Endodermal cell (in vitro differentiated cells): ENCODE results near the gene RANBP1. TPM values are rescaled to one million over a fixed set of nuclear protein-coding genes. Genes with fewer than 3 reads are reported as not detected.

ENCODE experiments used
- DNase-seq: peaks from one replicate; pipeline ENCODE4 v3.0.0-alpha.2; 2017
- H3K27ac ChIP-seq: 2 replicates; pipeline ENCODE4 v1.5.1; 2013; ENCODE audit warnings: mild to moderate bottlenecking, low read depth, low read length, moderate library complexity
- H3K27me3 ChIP-seq: 2 replicates; pipeline ENCODE4 v1.6.1; 2013; ENCODE audit warnings: mild to moderate bottlenecking, low read length, moderate library complexity; ENCODE audit not compliant: insufficient read depth, control insufficient read depth, poor library complexity, severe bottlenecking
- H3K36me3 ChIP-seq: 2 replicates; pipeline ENCODE4 v1.7.0; 2013; ENCODE audit warnings: mild to moderate bottlenecking, low read length, moderate library complexity; ENCODE audit not compliant: control insufficient read depth, insufficient read depth
- H3K4me1 ChIP-seq: one replicate; pipeline ENCODE4 v1.7.0; 2013; ENCODE audit warnings: low read length; ENCODE audit not compliant: control insufficient read depth, insufficient read depth
- H3K4me3 ChIP-seq: 2 replicates; pipeline ENCODE4 v1.5.1; 2013; ENCODE audit warnings: mild to moderate bottlenecking, low read length, moderate library complexity
- H3K9ac ChIP-seq: 2 replicates; pipeline ENCODE4 v1.6.1; 2013; ENCODE audit warnings: mild to moderate bottlenecking, low read length, moderate library complexity; ENCODE audit not compliant: poor library complexity, severe bottlenecking; ENCODE audit errors: extremely low read depth
- H3K9me3 ChIP-seq: 2 replicates; pipeline ENCODE4 v1.6.1; 2013; ENCODE audit warnings: mild to moderate bottlenecking, low read length, moderate library complexity; ENCODE audit not compliant: control insufficient read depth
- H3K27ac Mint-ChIP-seq: 2 replicates; pipeline ENCODE4 v1.8.0; 2020; ENCODE audit warnings: mixed read lengths
- H3K27me3 Mint-ChIP-seq: 2 replicates; pipeline ENCODE4 v1.8.0; 2021; ENCODE audit warnings: mild to moderate bottlenecking, mixed read lengths; ENCODE audit not compliant: insufficient read depth
- H3K36me3 Mint-ChIP-seq: 2 replicates; pipeline ENCODE4 v1.8.0; 2020; ENCODE audit warnings: low read depth, mixed read lengths
- H3K4me1 Mint-ChIP-seq: 2 replicates; pipeline ENCODE4 v1.8.0; 2020; ENCODE audit warnings: mixed read lengths
- H3K4me3 Mint-ChIP-seq: 2 replicates; pipeline ENCODE4 v1.8.0; 2020; ENCODE audit warnings: mild to moderate bottlenecking, moderate library complexity, mixed read lengths
- H3K9me3 Mint-ChIP-seq: 2 replicates; pipeline ENCODE4 v1.8.0; 2020; ENCODE audit warnings: mild to moderate bottlenecking, mixed read lengths
- WGBS, 2 experiments: methylation state at CpG; one replicate each; pipeline versions ENCODE4 v1.1.5 to v1.1.7; 2013; ENCODE audit warnings: missing lambda C conversion rate in 2 of 2, mixed read lengths in 1 of 2; ENCODE audit not compliant: insufficient coverage in 1 of 2, insufficient read length in 1 of 2; 5-methylcytosine and 5-hydroxymethylcytosine counted together
- total RNA-seq, 2 donors: library from RNA; stranded (reverse); fragmentation: NEBNext Ultra II Directional in 1 of 2; extraction: Animal tissue kit (Norgen Biotek cat#: 25700) in 1 of 2; gene quantifications; 2 replicates in 1 of 2; 3 replicates in 1 of 2; pipeline ENCODE4 v1.2.1, GENCODE V29; 2021
- TF ChIP-seq, protein P1 (sequence below): fragments of 200-600 bp; sonication (generic); conservative IDR thresholded peaks from 2 replicates; pipeline ENCODE4 v1.5.0; 2021; ENCODE audit warnings: antibody characterized with exemption, mild to moderate bottlenecking

RANBP1 gene
- total RNA-seq, 2 donors from 2014 or later: 320 to 415 TPM

DNA sequence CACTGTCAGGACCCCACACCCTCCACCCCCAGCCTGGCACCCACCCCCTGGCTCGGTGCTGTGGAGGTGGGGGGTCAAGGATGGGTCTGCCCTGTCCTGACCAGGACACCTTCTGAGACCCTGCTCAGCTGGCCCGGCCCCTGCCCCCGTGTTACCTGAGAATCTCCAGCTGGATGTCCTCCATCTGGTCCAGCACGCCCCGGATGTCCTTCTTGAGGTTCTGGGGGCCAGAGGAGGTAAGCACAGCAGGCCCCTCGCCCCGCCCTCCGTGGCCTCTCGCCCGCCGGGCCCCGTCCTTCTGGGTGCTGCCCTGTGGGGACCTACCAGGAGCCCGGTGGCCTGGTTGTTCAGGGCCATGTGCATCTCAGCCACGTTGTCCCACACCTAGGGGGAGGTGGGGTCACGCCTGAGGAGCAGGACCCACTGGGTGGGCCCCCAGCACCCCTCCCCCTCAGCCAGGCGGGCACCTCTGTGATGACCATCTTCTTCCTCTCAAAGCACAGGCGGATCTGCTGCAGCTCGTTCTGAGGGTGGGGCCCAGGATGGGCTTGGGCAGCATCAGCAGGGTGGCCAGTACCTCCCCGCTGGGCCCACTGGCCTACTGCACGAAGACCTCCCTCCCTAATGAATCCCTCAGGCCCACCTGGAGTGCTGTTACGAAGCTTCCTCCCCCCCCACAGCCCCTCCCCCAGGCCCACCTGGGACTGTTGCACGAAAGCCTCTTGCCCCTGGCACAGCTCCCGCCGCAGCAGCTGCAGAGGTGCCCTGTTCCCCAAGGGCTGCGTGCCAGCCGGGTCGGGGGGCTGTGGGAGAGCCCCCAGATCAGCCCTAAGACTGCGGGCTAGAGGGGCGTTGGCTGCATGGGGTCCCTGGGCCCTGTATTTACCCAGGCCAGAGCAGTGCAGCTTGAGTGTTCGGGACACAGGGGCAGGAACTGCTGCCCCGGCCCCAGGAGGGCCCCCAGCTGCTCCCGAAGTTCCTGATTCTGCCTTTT is 33.6 kb downstream of the RANBP1 start:
- Mint-ChIP-seq H3K27ac (no peak overlapping the region), H3K4me3 (no peak overlapping the region), H3K9me3 (no peaks in the 10 kb centered on the region), H3K36me3 (no peaks in the 10 kb centered on the region), H3K4me1 (no peaks in the 10 kb centered on the region), H3K27me3 (no peaks in the 10 kb centered on the region)
- Histone ChIP-seq H3K27me3 (no peaks in the 10 kb centered on the region), H3K9ac (no peak overlapping the region), H3K36me3 (no peaks in the 10 kb centered on the region), H3K9me3 (no peaks in the 10 kb centered on the region), H3K4me3 (no peak overlapping the region), H3K27ac (no peak overlapping the region), H3K4me1 (no peaks in the 10 kb centered on the region)
- WGBS, 2 experiments: 91 to 92% methylated on average over 8 to 32 of the region's 32 CpGs
- TF ChIP-seq, protein P1, sequence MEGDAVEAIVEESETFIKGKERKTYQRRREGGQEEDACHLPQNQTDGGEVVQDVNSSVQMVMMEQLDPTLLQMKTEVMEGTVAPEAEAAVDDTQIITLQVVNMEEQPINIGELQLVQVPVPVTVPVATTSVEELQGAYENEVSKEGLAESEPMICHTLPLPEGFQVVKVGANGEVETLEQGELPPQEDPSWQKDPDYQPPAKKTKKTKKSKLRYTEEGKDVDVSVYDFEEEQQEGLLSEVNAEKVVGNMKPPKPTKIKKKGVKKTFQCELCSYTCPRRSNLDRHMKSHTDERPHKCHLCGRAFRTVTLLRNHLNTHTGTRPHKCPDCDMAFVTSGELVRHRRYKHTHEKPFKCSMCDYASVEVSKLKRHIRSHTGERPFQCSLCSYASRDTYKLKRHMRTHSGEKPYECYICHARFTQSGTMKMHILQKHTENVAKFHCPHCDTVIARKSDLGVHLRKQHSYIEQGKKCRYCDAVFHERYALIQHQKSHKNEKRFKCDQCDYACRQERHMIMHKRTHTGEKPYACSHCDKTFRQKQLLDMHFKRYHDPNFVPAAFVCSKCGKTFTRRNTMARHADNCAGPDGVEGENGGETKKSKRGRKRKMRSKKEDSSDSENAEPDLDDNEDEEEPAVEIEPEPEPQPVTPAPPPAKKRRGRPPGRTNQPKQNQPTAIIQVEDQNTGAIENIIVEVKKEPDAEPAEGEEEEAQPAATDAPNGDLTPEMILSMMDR: no peak
- DNase-seq: no peak

DNA sequence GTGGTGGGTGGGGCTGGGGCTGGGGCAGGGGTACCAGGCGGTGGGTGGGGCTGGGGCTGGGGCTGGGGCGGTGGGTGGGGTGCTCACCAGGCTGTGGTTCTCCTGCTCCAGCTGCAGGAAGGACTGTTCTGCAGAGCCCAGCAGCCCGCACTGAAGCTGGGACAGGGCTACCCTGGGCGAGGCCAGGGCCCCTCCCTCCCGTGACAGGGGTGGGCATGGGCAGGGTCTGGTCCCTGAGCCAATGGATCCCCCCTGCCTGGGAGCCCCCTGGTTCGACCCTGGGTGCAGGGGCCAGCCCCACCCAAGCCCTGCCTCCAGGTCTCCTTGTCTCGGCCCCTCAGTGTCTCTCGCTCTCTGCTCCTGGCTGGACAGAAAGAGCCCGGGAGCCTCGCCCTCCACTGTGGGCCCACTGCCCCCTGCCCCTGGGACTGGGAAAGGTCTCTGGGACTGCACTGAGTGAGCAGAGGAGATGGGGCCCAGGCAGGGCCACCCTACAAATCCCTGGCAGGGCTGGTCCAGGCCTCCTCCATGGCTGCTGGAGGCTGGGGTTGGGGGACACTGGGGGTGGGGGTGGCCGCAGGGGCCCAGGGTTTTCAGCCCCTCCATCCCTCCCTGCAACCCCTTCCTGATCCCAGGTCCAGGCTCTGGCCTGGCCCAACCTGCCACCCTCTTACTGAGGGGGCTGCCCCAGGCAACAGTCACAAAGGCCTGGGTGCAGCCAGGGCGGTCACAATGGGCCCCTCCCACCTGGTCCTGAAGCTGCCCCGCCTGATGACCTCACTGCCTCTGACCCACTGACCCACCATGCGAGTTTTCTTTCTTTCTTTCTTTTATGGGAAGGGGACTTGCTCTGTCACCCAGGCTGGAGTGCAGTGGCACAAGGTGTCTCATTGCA is 34.7 kb downstream of the RANBP1 start, which contains the start of gene CCDC188:
Gene CCDC188, minus strand, starts transcription at position 675 of the 895 bp plus-strand sequence. Its CDS starts 69 bp downstream, at position 606.
- no peak within 1 kb of the TSS for H3K4me3 ChIP-seq
- H3K9ac ChIP-seq: no peak within 1 kb of the TSS
- Mint-ChIP-seq H3K4me3 (no peak within 1 kb of the TSS), H3K27me3 (no peaks in the 10 kb centered on the region), H3K4me1 (no peaks in the 10 kb centered on the region), H3K9me3 (no peaks in the 10 kb centered on the region), H3K27ac (no peak within 1 kb of the TSS), H3K36me3 (no peaks in the 10 kb centered on the region)
- TF ChIP-seq, protein P1: no peak
- H3K4me1 ChIP-seq: no peaks in the 10 kb centered on the region
- no peak for DNase-seq
- H3K36me3 ChIP-seq: no peaks in the 10 kb centered on the region
- H3K27me3 ChIP-seq: no peaks in the 10 kb centered on the region
- no peak within 1 kb of the TSS for H3K27ac ChIP-seq
- WGBS, 2 experiments: 85 to 91% methylated on average over 5 to 13 of the region's 14 CpGs
- no peaks in the 10 kb centered on the region for H3K9me3 ChIP-seq

DNA sequence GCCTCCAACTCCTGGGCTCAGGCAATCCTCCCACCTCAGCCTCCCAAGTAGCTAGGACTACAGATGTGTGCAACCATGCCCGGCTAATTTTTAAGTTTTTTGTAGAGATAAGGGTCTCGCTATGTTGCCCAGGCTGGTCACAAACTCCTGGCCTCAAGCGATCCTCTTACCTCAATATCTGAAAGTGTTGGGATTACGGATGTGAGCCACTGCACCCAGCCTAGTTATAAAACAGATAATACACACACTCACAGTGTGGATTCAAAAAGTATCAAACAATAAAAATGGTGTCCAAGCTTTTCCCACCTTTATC is 35.3 kb downstream of the RANBP1 start:
- TF ChIP-seq, protein P1: no peak
- H3K9me3 Mint-ChIP-seq: no peaks in the 10 kb centered on the region
- H3K27ac Mint-ChIP-seq: no peak overlapping the region
- no peaks in the 10 kb centered on the region for H3K4me1 ChIP-seq
- H3K4me3 Mint-ChIP-seq: no peak overlapping the region
- no peaks in the 10 kb centered on the region for H3K36me3 Mint-ChIP-seq
- H3K4me1 Mint-ChIP-seq: no peaks in the 10 kb centered on the region
- H3K27ac ChIP-seq: no peak overlapping the region
- H3K27me3 ChIP-seq: no peaks in the 10 kb centered on the region
- no peaks in the 10 kb centered on the region for H3K36me3 ChIP-seq
- 92 to 97% methylated on average over 2 to 4 of the region's 4 CpGs for WGBS, 2 experiments
- no peak for DNase-seq
- no peaks in the 10 kb centered on the region for H3K9me3 ChIP-seq
- no peak overlapping the region for H3K9ac ChIP-seq
- no peak overlapping the region for H3K4me3 ChIP-seq
- no peaks in the 10 kb centered on the region for H3K27me3 Mint-ChIP-seq
